UCSD-AML1 (cell line): ENCODE data around the gene GCH1.
"Not testable (repeated sequence)": the region's sequence is repeated elsewhere in the genome, so short reads cannot be mapped to it uniquely, and the experiment has no call there.

Source experiments
- DNase-seq: peaks from one replicate; lab custom pipeline; 2025; ENCODE audit not compliant: unreplicated experiment; lab: John Stamatoyannopoulos, UW

GCH1 gene

GRCh38 chr14:54870154-54871090 lies 32.2 kb downstream of the GCH1 start:
- not testable (repeated sequence) for DNase-seq

GRCh38 chr14:54867011-54867410 lies 35.6 kb downstream of the GCH1 start:
- no peak for DNase-seq

- no peak for DNase-seq
Measured at GRCh38 chr14:54866588-54866987, 36.0 kb downstream of the GCH1 start.

DNA sequence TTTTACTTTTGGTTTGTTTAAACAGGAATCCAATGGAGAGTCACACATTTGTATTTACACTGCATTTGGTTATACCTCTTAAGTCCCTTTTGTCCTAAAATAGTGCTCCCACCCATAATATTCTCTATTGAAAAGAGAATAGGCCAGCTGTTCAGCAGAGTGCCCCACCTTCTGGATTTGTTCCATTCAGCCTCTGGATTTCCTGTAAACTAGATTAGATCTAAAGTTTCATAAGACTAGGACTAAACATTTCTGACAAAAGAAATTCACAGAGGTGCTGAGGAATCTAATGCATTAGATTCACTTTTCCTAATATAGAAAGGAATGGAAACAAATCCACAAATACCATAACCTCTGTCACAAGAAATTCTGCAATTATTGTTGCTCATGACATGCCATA lies 38.1 kb downstream of the GCH1 start:
- no peak for DNase-seq

DNA sequence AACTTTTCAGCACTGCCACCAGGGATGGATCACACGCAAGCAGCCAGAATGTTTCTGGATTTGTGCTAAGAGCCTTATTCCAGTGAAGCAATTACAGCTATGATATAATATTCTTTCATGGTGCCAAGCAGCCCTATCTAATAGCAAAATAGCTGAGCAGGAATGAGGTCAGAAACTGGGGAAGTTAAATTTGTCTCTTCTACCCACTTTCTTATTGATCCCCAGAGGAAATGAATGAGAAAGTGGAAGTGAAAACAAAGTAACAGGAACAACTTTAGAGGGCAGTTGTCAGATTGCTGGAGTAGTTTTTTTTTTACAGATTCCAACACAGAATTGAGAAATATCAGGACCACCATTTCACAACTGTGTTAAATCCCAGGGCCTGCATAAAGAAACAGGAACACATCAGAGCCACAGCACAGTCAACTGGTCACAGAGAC lies 44.8 kb downstream of the GCH1 start:
- DNase-seq: no peak

DNA sequence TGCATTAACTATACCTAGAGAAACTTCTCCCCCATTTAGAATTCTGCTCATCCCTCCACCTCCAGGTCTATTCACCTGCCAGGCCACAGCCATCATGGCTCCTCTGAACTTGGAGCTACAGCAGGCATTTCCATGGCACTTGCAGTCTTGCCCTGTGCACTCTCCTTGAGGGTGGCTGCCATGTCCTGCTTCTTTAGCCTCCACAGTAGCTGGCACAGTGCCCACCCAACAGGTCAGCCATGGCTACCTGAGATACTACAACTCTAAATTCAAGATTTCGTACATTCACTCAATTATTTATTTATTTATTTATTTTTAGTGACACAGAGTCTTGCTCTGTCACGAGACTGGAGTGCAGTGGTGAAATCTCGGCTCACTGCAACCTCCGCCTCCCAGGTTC lies 46.5 kb downstream of the GCH1 start:
- no peak for DNase-seq

DNA sequence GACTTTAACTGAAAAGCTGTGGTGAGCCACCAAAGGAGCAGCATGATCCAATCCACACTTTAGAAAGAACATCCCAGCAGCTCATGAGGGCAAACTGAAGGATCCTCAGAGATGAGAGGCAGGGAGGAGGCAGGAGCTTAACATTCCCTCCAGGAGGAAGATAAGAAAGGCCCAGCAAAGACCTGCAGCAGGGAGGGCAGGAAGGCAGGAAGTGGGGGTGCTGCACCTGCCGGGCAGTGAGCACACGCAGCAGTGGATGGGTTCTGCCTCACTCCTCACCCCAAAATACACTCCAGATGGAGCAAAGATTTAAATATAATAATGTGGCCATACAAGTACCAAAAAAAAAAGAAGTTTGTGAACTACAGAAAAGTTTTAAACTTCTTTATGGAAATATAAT lies 48.4 kb downstream of the GCH1 start:
- no peak for DNase-seq

DNA sequence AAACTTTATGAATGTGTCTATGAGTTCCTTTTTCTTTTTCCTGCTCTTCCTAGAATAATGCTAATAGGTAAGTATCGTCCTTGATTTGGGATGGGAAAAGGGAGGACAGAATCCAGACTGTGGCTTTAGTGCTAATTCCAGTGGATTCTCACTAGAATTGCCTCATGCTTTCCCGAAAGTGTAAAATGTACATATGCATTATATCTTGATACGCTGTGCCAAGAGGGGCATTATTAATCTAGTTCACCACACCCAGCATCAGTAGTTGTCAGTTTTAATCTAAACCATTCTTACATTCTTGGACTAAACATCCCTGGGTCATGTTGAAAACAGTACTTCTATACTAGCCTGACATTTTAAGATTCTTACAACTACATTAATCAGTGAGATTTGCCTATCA lies 49.3 kb downstream of the GCH1 start:
- no peak for DNase-seq

- no peak for DNase-seq
Measured at GRCh38 chr14:54852215-54852614, 50.4 kb downstream of the GCH1 start.

DNA sequence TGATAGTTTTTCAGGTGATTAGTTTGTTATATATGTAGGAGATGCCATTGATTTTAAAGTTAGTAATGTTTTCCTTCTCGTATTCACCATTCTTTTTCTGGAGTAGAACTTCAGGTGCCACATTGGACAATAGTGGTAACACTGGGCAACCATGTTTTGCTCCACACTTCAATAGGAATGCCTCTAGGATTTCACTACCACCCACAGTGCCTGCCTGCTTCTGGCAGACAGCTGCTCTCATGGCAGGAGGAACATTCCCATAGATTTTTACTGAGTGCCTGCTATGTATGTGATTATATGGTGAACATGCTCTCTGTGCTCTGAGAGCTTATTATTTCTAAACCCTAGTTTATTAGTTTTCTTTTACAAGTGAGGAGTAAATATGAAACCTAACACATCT lies 53.7 kb downstream of the GCH1 start:
- DNase-seq: no peak

DNA sequence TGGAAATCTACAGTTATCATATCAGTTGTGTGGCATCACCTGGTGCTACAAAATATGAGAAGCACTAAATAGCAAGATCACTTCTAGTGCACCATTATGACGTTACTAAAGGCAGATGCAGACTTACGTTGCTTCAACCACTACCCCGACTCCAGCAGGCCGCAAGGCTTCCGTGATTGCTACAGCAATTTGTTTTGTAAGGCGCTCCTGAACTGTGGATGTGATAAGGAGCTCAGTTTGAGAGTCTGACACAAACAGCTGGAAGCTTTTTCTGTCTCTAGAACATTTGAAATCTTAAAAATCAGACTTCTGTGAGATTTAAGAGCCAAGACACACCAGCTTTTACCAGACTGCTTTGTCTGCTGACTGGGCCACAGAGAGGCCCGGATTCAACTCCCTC lies 57.0 kb downstream of the GCH1 start:
- no peak for DNase-seq

GRCh38 chr14:54844479-54844878 lies 58.1 kb downstream of the GCH1 start:
- no peak for DNase-seq

DNA sequence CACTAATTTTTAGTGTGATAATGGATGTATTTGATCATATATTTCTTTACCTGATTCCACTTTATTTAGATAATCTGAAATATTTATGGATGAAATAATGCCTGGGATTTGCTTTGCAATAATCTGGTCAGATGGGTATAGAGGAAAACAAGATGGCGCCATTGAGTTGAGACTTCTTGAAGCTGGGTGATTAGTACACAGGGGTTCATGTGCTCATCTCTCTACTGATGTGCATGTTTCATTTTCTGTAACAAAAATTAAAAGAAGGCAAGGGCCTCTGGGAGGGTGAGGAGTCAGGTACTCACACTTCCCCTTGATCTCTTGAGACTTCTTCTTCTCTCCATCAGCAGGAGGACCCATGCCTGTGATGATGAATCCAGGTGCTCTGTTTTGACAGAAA lies 61.8 kb downstream of the GCH1 start:
- no peak for DNase-seq

DNA sequence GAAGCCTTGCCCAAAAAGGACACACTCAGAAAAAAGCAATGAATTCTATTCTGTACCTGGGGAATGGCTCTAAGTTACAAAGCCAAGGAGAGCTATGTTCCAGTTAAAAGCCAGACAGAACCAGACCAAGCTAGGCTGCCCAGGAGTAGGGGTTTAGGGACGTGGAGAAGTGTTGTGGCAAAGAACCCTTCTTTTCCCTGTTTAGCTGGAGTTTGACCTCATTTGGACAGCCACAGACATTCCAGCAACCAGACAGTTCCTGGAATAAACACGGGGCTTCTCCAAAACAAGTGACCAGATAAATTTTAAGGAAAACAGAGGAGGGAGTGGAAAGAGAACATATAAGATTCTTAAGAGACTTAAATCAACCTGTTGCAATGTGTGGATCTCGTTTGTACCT lies 62.3 kb downstream of the GCH1 start:
- no peak for DNase-seq

DNA sequence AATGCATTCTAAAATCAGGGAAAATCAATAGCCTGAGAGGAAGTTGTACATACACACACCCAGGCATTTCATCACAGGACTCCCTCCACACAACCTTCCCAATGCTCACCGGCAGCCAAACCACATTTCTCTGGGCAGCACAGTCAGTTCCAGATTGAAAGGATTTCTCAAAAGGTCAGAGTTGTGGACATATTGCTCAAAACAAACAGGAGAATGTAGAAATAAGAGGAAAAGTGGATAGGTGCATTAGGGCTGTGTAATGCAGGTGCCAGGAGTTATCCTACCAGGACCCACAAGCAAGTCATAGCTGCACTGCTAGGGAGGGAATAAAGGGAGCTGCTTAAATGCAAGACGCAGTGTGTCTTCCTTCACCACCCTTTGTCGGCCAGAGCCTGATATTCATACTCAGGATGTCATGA lies 62.9 kb downstream of the GCH1 start:
- DNase-seq: no peak

GRCh38 chr14:54838931-54839512 lies 63.6 kb downstream of the GCH1 start:
- no peak for DNase-seq

- DNase-seq: no peak
Measured at GRCh38 chr14:54837508-54838149, 65.0 kb downstream of the GCH1 start.

DNA sequence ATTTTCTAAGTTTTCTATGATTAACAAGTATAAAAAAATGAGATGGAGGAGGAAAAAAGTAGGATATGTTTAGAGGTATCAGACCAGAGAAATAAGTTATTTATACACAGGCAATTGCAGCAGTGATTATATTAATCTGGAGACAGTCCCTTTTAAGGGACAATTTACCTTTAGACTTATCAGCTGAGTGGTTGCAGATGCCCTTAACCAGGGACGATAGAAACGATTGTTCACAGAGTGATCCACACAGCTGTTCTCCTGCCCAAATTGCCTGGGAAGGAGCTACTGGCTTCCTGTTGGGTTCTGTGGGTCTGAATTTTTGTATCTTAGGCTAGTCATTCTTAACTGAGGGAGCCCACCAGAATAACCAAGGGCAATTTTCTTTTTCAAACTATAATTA lies 66.4 kb downstream of the GCH1 start:
- no peak for DNase-seq

- DNase-seq: no peak
Measured at GRCh38 chr14:54834727-54835126, 67.9 kb downstream of the GCH1 start.

- DNase-seq: no peak
Measured at GRCh38 chr14:54834081-54834480, 68.5 kb downstream of the GCH1 start.

- DNase-seq: no peak
Measured at GRCh38 chr14:54830650-54831049, 72.0 kb downstream of the GCH1 start.
